SU-DHL-6 (cell line): ENCODE measurements around the gene VGF.

Source experiments
- H2AFZ ChIP-seq: fragments of 200-600 bp; sonication (generic); 2 replicates; pipeline ENCODE4 v1.6.1; 2014; ENCODE audit warnings: low read depth, mild to moderate bottlenecking, moderate library complexity, mixed read lengths, antibody characterized with exemption, low read length; ENCODE audit not compliant: severe bottlenecking
- H3F3A ChIP-seq: fragments of 200-600 bp; shearing (Covaris generic); 2 replicates; pipeline ENCODE4 v1.6.0; 2016; ENCODE audit warnings: antibody characterized with exemption, mild to moderate bottlenecking; ENCODE audit not compliant: insufficient read depth
- H3K27ac ChIP-seq: fragments of 200-600 bp; sonication (generic); 2 replicates; pipeline ENCODE4 v1.5.1; 2016; ENCODE audit warnings: low read depth, mild to moderate bottlenecking, low read length, moderate library complexity, mixed read lengths
- H3K27me3 ChIP-seq: fragments of 200-600 bp; sonication (generic), shearing (Covaris generic); 2 replicates; pipeline ENCODE4 v1.6.0; 2014; ENCODE audit warnings: mild to moderate bottlenecking, low read length
- H3K36me3 ChIP-seq: fragments of 200-600 bp; sonication (generic); 2 replicates; pipeline ENCODE4 v1.6.1; 2014; ENCODE audit warnings: mild to moderate bottlenecking, low read length, mixed read lengths
- H3K4me2 ChIP-seq: fragments of 300-600, 200-600 bp; shearing (Covaris generic), sonication (generic); 2 replicates; pipeline ENCODE4 v1.6.0; 2014; ENCODE audit warnings: low read length, low read depth, mild to moderate bottlenecking; ENCODE audit not compliant: poor library complexity, severe bottlenecking
- H3K4me3 ChIP-seq: fragments of 200-600 bp; sonication (generic); 2 replicates; pipeline ENCODE4 v1.5.1; 2014; ENCODE audit warnings: antibody characterized with exemption, low read length, mild to moderate bottlenecking, mixed read lengths; ENCODE audit not compliant: insufficient read depth, poor library complexity, severe bottlenecking
- H3K79me2 ChIP-seq: fragments of 200-600 bp; sonication (generic); 2 replicates; pipeline ENCODE4 v1.6.1; 2014; ENCODE audit warnings: mild to moderate bottlenecking, low read length, moderate library complexity; ENCODE audit not compliant: insufficient read depth
- H3K9ac ChIP-seq: fragments of 200-600 bp; sonication (generic); 2 replicates; pipeline ENCODE4 v1.7.0; 2014; ENCODE audit warnings: mild to moderate bottlenecking, low read length
- H3K9me2 ChIP-seq: fragments of 200-600 bp; sonication (generic); replicated peaks from 2 replicates; pipeline ENCODE4 v1.6.1; 2014; ENCODE audit warnings: low read length; ENCODE audit not compliant: insufficient read depth
- H3K9me3 ChIP-seq: fragments of 200-600 bp; sonication (generic); 2 replicates; pipeline ENCODE4 v1.6.1; 2014; ENCODE audit warnings: low read length, mixed read lengths; ENCODE audit not compliant: insufficient read depth
- H4K20me1 ChIP-seq: fragments of 200-600 bp; sonication (generic); 2 replicates; pipeline ENCODE4 v1.6.1; 2014; ENCODE audit warnings: low read depth, mild to moderate bottlenecking, antibody characterized with exemption, low read length, moderate library complexity, mixed read lengths
- CTCF ChIP-seq: fragments of 200-600 bp; sonication (generic); IDR thresholded peaks from one replicate; pipeline ENCODE4 v1.5.1; 2017; ENCODE audit warnings: antibody characterized with exemption, mild to moderate bottlenecking, low read length, moderate library complexity; ENCODE audit not compliant: insufficient read depth, poor library complexity, severe bottlenecking
- EZH2phosphoT487 ChIP-seq: fragments of 200-600 bp; sonication (generic), shearing (Covaris generic); conservative IDR thresholded peaks from 2 replicates; pipeline ENCODE4 v1.6.1; 2018; ENCODE audit warnings: mild to moderate bottlenecking, antibody characterized with exemption, low read length, moderate library complexity, mixed read lengths

The VGF gene

DNA sequence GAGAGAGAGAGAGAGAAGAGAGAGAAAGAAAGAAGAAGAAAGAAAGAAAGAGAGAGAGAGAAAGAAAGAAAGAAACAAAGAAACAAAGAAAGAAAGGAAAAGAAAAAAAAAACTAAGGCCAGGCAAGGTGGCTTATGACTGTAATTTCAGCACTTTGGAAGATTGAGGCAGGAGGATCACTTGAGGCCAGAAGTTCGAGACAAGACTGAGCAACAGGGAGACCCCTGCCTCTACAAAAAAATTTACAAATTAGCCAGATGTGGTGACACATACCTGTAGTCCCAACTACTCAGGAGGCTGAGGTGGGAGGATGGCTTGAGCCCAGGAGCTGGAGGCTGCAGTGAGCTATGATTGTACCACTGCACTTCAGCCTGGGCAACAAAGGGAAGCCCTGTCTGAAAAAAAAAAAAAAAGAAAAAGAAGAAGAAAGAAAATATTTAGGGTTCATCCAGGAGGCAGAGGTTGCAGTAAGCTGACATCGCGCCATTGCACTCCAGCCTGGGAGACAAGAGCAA is 35.7 kb downstream of the VGF start:
- no peak overlapping the region for H3K9ac ChIP-seq
- no peaks in the 10 kb centered on the region for H3F3A ChIP-seq
- H3K36me3 ChIP-seq, result no peaks in the 10 kb centered on the region
- no peak overlapping the region for H3K4me2 ChIP-seq
- H3K79me2 ChIP-seq, result no peaks in the 10 kb centered on the region
- H3K9me3 ChIP-seq, result no peaks in the 10 kb centered on the region
- H3K9me2 ChIP-seq, result no peaks in the 10 kb centered on the region
- H2AFZ ChIP-seq, result no peak overlapping the region
- no peak overlapping the region for H3K4me3 ChIP-seq
- H3K27ac ChIP-seq, result no peak overlapping the region
- no peaks in the 10 kb centered on the region for H4K20me1 ChIP-seq
- no peaks in the 10 kb centered on the region for H3K27me3 ChIP-seq
- TF ChIP-seq CTCF, result no peak
- no peak for TF ChIP-seq EZH2phosphoT487

DNA sequence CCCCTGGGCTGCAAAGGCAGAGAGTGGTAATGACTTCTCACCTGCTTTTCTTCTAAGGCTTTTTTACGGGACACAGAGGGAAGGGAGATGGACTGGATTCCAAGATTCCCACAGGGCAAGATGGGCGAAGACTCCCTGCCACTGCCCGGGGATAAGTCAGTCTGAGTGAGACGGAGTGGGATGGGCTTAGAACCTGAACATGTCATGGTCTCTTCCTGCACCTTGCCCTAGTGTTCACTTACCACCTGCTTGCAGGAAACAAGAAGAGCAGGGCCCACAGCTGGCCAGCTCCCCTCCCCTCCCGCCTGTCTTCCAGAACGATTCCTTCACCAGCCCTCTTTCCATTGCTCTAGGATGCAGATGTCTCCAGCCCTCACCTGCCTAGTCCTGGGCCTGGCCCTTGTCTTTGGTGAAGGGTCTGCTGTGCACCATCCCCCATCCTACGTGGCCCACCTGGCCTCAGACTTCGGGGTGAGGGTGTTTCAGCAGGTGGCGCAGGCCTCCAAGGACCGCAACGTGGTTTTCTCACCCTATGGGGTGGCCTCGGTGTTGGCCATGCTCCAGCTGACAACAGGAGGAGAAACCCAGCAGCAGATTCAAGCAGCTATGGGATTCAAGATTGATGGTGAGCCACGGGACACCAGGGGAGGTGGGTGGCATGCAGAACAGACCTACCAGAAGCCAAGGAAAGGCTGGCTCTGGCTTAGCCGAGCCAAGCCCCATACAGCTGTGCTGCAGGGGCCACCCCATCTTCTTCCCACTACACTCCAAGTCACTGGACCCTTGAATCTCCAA is 37.1 kb downstream of the VGF start:
- Histone ChIP-seq H3K9me2 (no peaks in the 10 kb centered on the region), H3K27me3 (no peaks in the 10 kb centered on the region), H3K9me3 (no peaks in the 10 kb centered on the region), H2AFZ (no peak overlapping the region), H3K4me2 (no peak overlapping the region), H3K9ac (no peak overlapping the region), H3K4me3 (no peak overlapping the region), H3K79me2 (no peaks in the 10 kb centered on the region), H3F3A (no peaks in the 10 kb centered on the region), H4K20me1 (no peaks in the 10 kb centered on the region), H3K27ac (no peak overlapping the region), H3K36me3 (no peaks in the 10 kb centered on the region)
- TF ChIP-seq CTCF, result no peak
- no peak for TF ChIP-seq EZH2phosphoT487

DNA sequence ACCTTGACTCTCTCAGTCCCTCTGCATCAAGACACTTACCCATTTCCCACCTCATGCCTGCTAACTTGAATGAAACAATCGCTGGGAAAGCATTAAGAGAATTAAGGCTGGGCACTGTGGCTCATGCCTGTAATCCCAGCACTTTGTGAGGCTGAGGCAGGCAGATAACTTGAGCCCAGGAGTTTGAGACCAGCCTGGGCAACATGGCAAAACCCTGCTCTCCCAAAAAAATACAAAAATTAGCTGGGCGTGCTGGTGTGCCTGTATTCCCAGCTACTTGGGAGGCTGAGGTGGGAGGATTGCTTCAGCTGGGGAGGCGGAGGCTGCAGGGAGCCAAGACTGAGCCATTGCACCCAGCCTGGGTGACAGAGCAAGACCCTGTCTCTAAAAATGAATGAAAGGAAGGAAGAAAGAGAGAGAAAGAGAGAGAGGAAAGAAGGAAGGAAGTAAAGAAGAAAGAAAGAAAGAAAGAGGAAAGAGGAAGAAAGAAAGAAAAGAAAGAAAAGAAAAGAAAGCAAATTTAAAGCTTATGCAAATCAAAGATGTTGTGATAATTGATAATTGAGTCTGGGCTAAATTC is 37.8 kb downstream of the VGF start:
- Histone ChIP-seq H3F3A (no peaks in the 10 kb centered on the region), H3K27me3 (no peaks in the 10 kb centered on the region), H3K4me2 (no peak overlapping the region), H3K4me3 (no peak overlapping the region), H3K9me2 (no peaks in the 10 kb centered on the region), H3K27ac (no peak overlapping the region), H3K9ac (no peak overlapping the region), H4K20me1 (no peaks in the 10 kb centered on the region), H2AFZ (no peak overlapping the region), H3K79me2 (no peaks in the 10 kb centered on the region), H3K9me3 (no peaks in the 10 kb centered on the region), H3K36me3 (no peaks in the 10 kb centered on the region)
- no peak for TF ChIP-seq EZH2phosphoT487
- TF ChIP-seq CTCF, result no peak
